ENCODE data around the gene LYZ.

LYZ gene

DNA sequence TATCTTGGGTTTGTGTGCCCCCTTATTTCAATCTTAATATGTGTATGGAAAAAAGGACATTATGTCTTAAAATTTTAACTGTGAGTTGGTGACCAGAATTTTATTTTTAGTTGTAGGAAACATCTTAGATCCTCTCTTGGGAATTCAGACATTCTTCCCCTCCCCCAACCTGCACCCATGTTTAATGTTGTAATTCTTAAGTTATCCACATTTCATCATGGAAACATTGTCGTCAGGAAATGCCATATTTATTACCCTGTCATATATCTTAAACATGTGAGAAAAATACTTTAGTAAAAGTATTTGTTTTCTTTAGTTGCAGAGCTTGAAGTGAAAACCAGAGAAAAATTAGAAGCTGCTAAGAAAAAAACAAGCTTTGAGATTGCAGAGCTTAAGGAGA, 41.6 kb downstream of the LYZ start:
- no peak for DNase-seq

DNA sequence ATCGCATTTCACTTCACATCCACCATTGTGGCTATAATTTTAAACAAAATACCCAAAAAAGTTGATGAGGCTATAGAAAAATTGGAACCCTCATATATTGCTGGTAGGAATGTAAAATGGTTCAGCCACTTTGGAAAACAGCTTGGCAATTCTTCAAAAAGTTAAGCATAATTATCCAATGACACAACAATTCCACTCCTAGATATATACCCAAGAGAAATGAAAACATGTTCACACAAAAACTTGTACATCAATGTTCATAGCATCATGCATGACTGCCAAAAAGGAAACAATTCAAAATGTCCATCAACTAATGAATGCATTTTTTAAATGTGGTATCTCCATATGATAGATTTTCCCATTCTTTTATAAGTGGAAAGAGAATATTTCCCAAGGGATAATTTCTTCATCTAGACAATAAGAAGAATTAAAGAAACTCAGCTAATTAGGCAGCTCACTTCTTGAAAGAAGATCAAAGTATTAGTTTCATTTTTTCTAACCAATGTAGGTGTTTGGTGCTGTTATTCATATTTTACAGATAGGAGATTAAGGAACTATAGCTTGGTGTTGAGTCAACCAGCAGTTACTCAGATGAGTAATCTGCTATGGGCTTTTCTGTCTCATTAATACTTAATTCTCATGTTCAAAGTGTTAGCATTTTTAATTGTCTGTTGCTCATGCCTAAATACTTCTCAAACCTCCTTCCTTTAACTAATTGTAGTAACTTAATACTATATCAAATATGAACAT, 44.2 kb downstream of the LYZ start:
- no peak for DNase-seq

DNA sequence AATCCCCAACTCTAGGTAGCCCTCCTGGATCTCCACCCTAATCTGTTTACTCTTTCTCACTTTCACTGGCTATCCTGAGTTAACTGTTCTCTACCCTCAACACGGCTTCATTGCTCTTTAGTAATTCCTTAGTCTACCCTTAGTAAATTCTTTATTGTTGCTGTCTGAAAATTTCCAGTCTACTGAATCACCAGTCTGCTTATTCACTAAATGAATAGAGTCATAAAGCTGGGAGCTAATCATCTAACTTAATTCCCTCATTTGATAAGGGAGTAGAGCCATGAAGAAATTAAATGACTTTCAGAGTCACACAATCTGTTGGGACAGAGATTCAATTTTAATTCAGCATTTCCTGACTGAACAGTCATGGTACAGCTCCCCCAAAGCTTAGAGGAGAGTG, 47.9 kb downstream of the LYZ start:
- no peak for DNase-seq

DNA sequence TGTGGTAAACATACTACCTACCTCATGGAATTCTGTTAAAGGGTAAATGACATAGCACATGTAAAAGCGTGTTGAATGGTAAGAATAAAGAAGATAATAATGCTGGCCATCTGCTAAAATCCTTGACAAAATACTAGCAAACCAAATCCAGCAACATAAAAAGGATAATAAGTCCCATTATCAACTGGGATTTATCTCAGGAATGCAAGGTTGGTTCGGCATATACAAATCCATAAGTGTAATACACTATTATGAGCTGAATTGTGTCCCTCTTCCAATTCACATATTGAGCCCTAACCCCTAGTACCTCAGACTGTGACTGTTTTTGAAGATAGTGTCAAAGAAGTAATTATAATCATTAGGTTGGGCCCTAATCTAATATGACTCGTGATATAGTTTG, 48.8 kb downstream of the LYZ start:
- no peak for DNase-seq

DNA sequence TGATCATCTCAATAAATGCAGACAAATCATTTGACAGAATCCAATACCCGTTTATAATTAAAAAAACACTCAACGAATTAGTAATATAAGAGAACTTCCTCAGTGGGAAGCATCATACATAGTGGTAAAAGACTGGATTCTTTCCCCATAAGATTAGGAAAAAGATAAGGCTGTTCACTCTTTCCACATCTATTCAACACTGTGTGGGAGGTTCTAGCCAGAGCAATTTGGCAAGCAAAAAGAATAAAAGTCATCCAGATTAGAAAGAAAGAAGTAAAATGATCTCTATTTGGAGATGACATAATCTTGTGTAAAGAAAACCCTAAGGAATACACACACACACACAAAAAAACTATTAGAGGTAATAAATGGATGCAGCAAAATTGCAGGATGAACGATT, 49.8 kb downstream of the LYZ start:
- no peak for DNase-seq

DNA sequence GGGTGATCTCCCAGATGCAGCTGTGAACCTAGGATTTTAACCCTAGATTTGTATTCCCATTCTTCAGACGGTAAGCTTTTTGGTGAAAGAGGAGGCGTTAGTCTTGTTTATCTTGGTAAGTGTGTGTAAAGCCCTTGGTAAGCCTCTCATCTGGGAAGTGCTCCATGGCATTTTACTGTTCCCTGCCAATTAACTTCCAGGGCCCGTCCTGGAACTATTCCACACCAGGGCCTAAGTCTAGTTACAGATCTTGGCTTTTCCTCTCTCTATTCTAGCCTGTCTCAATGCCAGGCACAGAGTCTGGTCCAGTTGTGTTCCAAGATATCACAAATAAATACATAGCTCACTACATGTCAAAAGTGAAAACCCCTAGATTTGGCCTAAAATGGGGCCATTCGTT, 53.8 kb downstream of the LYZ start:
- no peak for DNase-seq

All from RPMI8226 (cell line).